A549 (cell line): ENCODE measurements around the gene CDS1.

ENCODE experiments used
- CHD2 ChIP-seq: fragments of 150-350 bp; IDR thresholded peaks from 2 replicates; pipeline ENCODE4 v1.6.1; 2014; ENCODE audit warnings: low read length; ENCODE audit not compliant: partially characterized antibody
- CTCF ChIP-seq: fragments of >200 bp; sonication (Bioruptor Twin); formaldehyde crosslinking; IDR thresholded peaks from 3 replicates; pipeline ENCODE4 v1.5.1; 2016
- HOXA7 ChIP-seq: fragments of 250-450 bp; sonication (Bioruptor Pico); IDR thresholded peaks from 2 replicates; pipeline ENCODE4 v1.5.0; 2020; ENCODE audit warnings: mild to moderate bottlenecking, moderate library complexity
- MAZ ChIP-seq: fragments of 150-350 bp; IDR thresholded peaks from 2 replicates; pipeline ENCODE4 v1.6.1; 2014; ENCODE audit warnings: antibody characterized with exemption, low read depth, low read length, borderline replicate concordance
- MYC ChIP-seq: IDR thresholded peaks from 2 replicates; pipeline ENCODE4 v1.6.1; 2012; ENCODE audit warnings: mild to moderate bottlenecking, inconsistent platforms, low read length, improper control_type of control experiment, borderline replicate concordance
- POLR2AphosphoS2 ChIP-seq: conservative IDR thresholded peaks from 2 replicates; pipeline ENCODE4 v1.6.1; 2012; ENCODE audit warnings: low read length, improper control_type of control experiment, inconsistent platforms
- RCOR1 ChIP-seq: fragments of 150-350 bp; IDR thresholded peaks from 2 replicates; pipeline ENCODE4 v1.6.1; 2014; ENCODE audit warnings: antibody characterized with exemption, low read length, low read depth
- USF2 ChIP-seq: fragments of 450-650 bp; IDR thresholded peaks from 2 replicates; pipeline ENCODE4 v1.6.1; 2014; ENCODE audit warnings: antibody characterized with exemption
- ZSCAN20 ChIP-seq: fragments of 250-450 bp; sonication (Bioruptor Pico); IDR thresholded peaks from 2 replicates; pipeline ENCODE4 v1.8.0; 2022; ENCODE audit warnings: mild to moderate bottlenecking, moderate library complexity
- TF ChIP-seq, protein P1 (sequence below): fragments of 200-600 bp; sonication (generic); IDR thresholded peaks from 2 replicates; pipeline ENCODE4 v1.6.1; 2016; ENCODE audit warnings: antibody characterized with exemption, mild to moderate bottlenecking, moderate library complexity

DNA sequence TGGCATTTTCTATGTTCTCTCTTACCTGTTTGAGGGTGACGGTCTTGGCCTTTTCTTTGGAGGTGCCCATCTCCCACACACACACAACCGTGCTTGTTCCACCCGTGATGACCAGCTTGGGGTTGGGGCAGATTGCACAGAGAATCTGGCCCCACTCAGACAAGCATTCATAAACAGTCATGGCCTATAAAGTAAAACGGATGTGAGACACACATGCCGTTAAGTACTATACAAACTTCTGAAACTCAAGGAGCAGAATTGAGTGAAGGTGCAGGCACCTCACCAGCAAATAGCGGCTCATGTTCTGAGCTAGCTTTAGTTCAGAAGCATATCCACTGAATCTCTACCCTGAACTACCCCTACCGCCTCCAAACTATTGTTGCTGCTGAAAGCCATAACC is 107.6 kb downstream of the CDS1 start:
- TF ChIP-seq, protein P1, sequence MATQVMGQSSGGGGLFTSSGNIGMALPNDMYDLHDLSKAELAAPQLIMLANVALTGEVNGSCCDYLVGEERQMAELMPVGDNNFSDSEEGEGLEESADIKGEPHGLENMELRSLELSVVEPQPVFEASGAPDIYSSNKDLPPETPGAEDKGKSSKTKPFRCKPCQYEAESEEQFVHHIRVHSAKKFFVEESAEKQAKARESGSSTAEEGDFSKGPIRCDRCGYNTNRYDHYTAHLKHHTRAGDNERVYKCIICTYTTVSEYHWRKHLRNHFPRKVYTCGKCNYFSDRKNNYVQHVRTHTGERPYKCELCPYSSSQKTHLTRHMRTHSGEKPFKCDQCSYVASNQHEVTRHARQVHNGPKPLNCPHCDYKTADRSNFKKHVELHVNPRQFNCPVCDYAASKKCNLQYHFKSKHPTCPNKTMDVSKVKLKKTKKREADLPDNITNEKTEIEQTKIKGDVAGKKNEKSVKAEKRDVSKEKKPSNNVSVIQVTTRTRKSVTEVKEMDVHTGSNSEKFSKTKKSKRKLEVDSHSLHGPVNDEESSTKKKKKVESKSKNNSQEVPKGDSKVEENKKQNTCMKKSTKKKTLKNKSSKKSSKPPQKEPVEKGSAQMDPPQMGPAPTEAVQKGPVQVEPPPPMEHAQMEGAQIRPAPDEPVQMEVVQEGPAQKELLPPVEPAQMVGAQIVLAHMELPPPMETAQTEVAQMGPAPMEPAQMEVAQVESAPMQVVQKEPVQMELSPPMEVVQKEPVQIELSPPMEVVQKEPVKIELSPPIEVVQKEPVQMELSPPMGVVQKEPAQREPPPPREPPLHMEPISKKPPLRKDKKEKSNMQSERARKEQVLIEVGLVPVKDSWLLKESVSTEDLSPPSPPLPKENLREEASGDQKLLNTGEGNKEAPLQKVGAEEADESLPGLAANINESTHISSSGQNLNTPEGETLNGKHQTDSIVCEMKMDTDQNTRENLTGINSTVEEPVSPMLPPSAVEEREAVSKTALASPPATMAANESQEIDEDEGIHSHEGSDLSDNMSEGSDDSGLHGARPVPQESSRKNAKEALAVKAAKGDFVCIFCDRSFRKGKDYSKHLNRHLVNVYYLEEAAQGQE, result no peak
- no peak for TF ChIP-seq CTCF
- no peak for TF ChIP-seq HOXA7 (CRISPR knock-in tag)
- no peak for TF ChIP-seq RCOR1
- no peak for TF ChIP-seq USF2
- TF ChIP-seq MYC, result no peak
- TF ChIP-seq POLR2AphosphoS2, result no peak
- no peak for TF ChIP-seq MAZ
- no peak for TF ChIP-seq ZSCAN20 (CRISPR knock-in tag)
- TF ChIP-seq CHD2, result no peak
